ENCODE data around the gene FBXL4.

- no peak for TF ChIP-seq CTCF (conservative IDR thresholded peaks at IDR 0.05 in 1 of 2, IDR thresholded peaks at IDR 0.05 in 1 of 2; ENCODE audit: extremely low read depth in 1 of 2, insufficient read depth in 1 of 2, low read depth in 1 of 2, low read length in 2 of 2)
- TF ChIP-seq EZH2 (IDR thresholded peaks at IDR 0.05; ENCODE audit: borderline replicate concordance, low read length), result no peak
These were observed 11.0 kb upstream of the FBXL4 start for GRCh38 chr6:98958776-98959175.

Measured in mammary epithelial cell (primary cell).